ENCODE results near the gene RPA1. TPM values are rescaled to one million over a fixed set of nuclear protein-coding genes. Genes with fewer than 3 reads are reported as not detected.

The RPA1 gene
- total RNA-seq, 1 experiment from 2014 or later = 49.4 TPM

GRCh38 chr17:1861391-1862010 is 31.7 kb downstream of the RPA1 start:
- Histone ChIP-seq H3K4me3 (no peak overlapping the region), H3K9me3 (no peaks in the 10 kb centered on the region), H3K27me3 (no peaks in the 10 kb centered on the region), H3K36me3 (peaks cover 4% of the 10 kb centered on the region)
- no peak for DNase-seq

GRCh38 chr17:1865252-1866037 is 35.6 kb downstream of the RPA1 start:
- no peaks in the 10 kb centered on the region; the same call in 1 of the 2 replicates for H3K36me3 ChIP-seq
- H3K27me3 ChIP-seq = no peaks in the 10 kb centered on the region
- H3K4me3 ChIP-seq = no peak overlapping the region
- DNase-seq = no peak
- H3K9me3 ChIP-seq = no peaks in the 10 kb centered on the region

- H3K4me3 ChIP-seq = no peak overlapping the region
- DNase-seq = no peak
- H3K27me3 ChIP-seq = no peaks in the 10 kb centered on the region
- H3K9me3 ChIP-seq = no peaks in the 10 kb centered on the region
- H3K36me3 ChIP-seq = no peaks in the 10 kb centered on the region; the same call in 1 of the 2 replicates
These were observed 37.5 kb downstream of the RPA1 start for GRCh38 chr17:1867307-1867706.

- Histone ChIP-seq H3K4me3 (no peak overlapping the region), H3K36me3 (peaks cover 2% of the 10 kb centered on the region; the same call in 1 of the 2 replicates), H3K27me3 (no peaks in the 10 kb centered on the region), H3K9me3 (no peaks in the 10 kb centered on the region)
- no peak for DNase-seq
These were observed 38.3 kb downstream of the RPA1 start for GRCh38 chr17:1868090-1868489.

- no peak for DNase-seq
- Histone ChIP-seq H3K27me3 (no peaks in the 10 kb centered on the region), H3K4me3 (no peak overlapping the region), H3K36me3 (peaks cover 7% of the 10 kb centered on the region), H3K9me3 (no peaks in the 10 kb centered on the region)
These were observed 40.8 kb downstream of the RPA1 start for GRCh38 chr17:1870592-1870991.

- Histone ChIP-seq H3K4me3 (no peak overlapping the region), H3K27me3 (no peaks in the 10 kb centered on the region), H3K9me3 (no peaks in the 10 kb centered on the region), H3K36me3 (peaks cover 13% of the 10 kb centered on the region)
- DNase-seq = no peak
These were observed 42.0 kb downstream of the RPA1 start for GRCh38 chr17:1871756-1872155.

- Histone ChIP-seq H3K9me3 (no peaks in the 10 kb centered on the region), H3K27me3 (no peaks in the 10 kb centered on the region), H3K36me3 (peaks cover 13% of the 10 kb centered on the region), H3K4me3 (no peak overlapping the region)
- DNase-seq = no peak
These were observed 42.4 kb downstream of the RPA1 start for GRCh38 chr17:1872254-1872653.

GRCh38 chr17:1872976-1873375 is 43.2 kb downstream of the RPA1 start:
- Histone ChIP-seq H3K36me3 (peaks cover 17% of the 10 kb centered on the region), H3K9me3 (no peaks in the 10 kb centered on the region), H3K27me3 (no peaks in the 10 kb centered on the region), H3K4me3 (no peak overlapping the region)
- DNase-seq = no peak

GRCh38 chr17:1873418-1873817 is 43.6 kb downstream of the RPA1 start:
- Histone ChIP-seq H3K9me3 (no peaks in the 10 kb centered on the region), H3K4me3 (no peak overlapping the region), H3K27me3 (no peaks in the 10 kb centered on the region), H3K36me3 (peaks cover 17% of the 10 kb centered on the region)
- DNase-seq = no peak

GRCh38 chr17:1875597-1875996 is 45.8 kb downstream of the RPA1 start:
- Histone ChIP-seq H3K9me3 (no peaks in the 10 kb centered on the region), H3K27me3 (no peaks in the 10 kb centered on the region), H3K36me3 (peaks cover 19% of the 10 kb centered on the region), H3K4me3 (no peak overlapping the region)
- no peak for DNase-seq

- no peaks in the 10 kb centered on the region for H3K27me3 ChIP-seq
- no peak overlapping the region for H3K4me3 ChIP-seq
- no peaks in the 10 kb centered on the region for H3K9me3 ChIP-seq
- DNase-seq = no peak
- peaks cover 22% of the 10 kb centered on the region for H3K36me3 ChIP-seq
These were observed 48.8 kb downstream of the RPA1 start for GRCh38 chr17:1878419-1879121.

- no peaks in the 10 kb centered on the region for H3K27me3 ChIP-seq
- DNase-seq = no peak
- H3K36me3 ChIP-seq = peaks cover 34% of the 10 kb centered on the region
- no peak overlapping the region for H3K4me3 ChIP-seq
- H3K9me3 ChIP-seq = no peaks in the 10 kb centered on the region
These were observed 51.2 kb downstream of the RPA1 start for GRCh38 chr17:1880851-1881630.

GRCh38 chr17:1882836-1883235 is 53.0 kb downstream of the RPA1 start:
- Histone ChIP-seq H3K27me3 (no peaks in the 10 kb centered on the region), H3K9me3 (no peaks in the 10 kb centered on the region), H3K4me3 (no peak overlapping the region), H3K36me3 (peaks cover 27% of the 10 kb centered on the region)
- no peak for DNase-seq

- peaks cover 30% of the 10 kb centered on the region for H3K36me3 ChIP-seq
- no peak for DNase-seq
- H3K27me3 ChIP-seq = no peaks in the 10 kb centered on the region
- H3K4me3 ChIP-seq = no peak overlapping the region
- no peaks in the 10 kb centered on the region for H3K9me3 ChIP-seq
These were observed 53.7 kb downstream of the RPA1 start for GRCh38 chr17:1883536-1883935.

GRCh38 chr17:1888741-1889140 is 58.9 kb downstream of the RPA1 start:
- Histone ChIP-seq H3K27me3 (no peaks in the 10 kb centered on the region), H3K4me3 (no peak overlapping the region), H3K9me3 (no peaks in the 10 kb centered on the region), H3K36me3 (peaks cover 32% of the 10 kb centered on the region)
- DNase-seq = no peak

- H3K27me3 ChIP-seq = no peaks in the 10 kb centered on the region
- no peak for DNase-seq
- no peaks in the 10 kb centered on the region for H3K9me3 ChIP-seq
- H3K36me3 ChIP-seq = peaks cover 18% of the 10 kb centered on the region
- H3K4me3 ChIP-seq = no peak overlapping the region
These were observed 61.1 kb downstream of the RPA1 start for GRCh38 chr17:1890758-1891450.
